GM12878 (cell line): ENCODE results near the gene CAMTA1. TPM values are rescaled to one million over a fixed set of nuclear protein-coding genes. Genes with fewer than 3 reads are reported as not detected.

Experiments used
- ATAC-seq: fragments of 200-7000 bp; cut with Tn5 transposase; 3 replicates; pipeline ENCODE4 v1.9.1; 2020; ENCODE audit warnings: mild to moderate bottlenecking, moderate library complexity
- BruUV-seq: library from RNA; stranded (reverse); fragments of 400-500 nt; replicated peaks from 2 replicates; lab custom pipeline; 2021; lab: Mats Ljungman, UMichigan
- CTCF ChIA-PET: fragments of 300-600 bp; sonication (Branson Sonifier 250); formaldehyde crosslinking; extraction: SDS; loops from one replicate; lab custom pipeline; 2021; ENCODE audit warnings: inconsistent platforms; lab: Yijun Ruan, JAX
- POLR2A ChIA-PET: fragments of 350-600 bp; formaldehyde crosslinking; extraction: SDS; loops from one replicate; lab custom pipeline; 2021; ENCODE audit warnings: inconsistent platforms; lab: Charles Lee
- RAD21 ChIA-PET: fragments of 300-600 bp; sonication (Branson Sonifier 250); formaldehyde crosslinking; loops from one replicate; lab custom pipeline; 2023; ENCODE audit warnings: antibody characterized with exemption; ENCODE audit not compliant: unreplicated experiment; lab: Charles Lee
- SMC1A ChIA-PET: fragments of 300-600 bp; sonication (Branson Sonifier 250); formaldehyde crosslinking; loops from one replicate; lab custom pipeline; 2023; ENCODE audit not compliant: unreplicated experiment, uncharacterized antibody; lab: Charles Lee
- DNase-seq: peaks from one replicate; pipeline ENCODE4 v3.0.0-alpha.2; 2011; ENCODE audit warnings: low read depth, low spot score
- FAIRE-seq: peaks from 3 replicates; lab custom pipeline; 2011; peaks lifted over from hg19 to GRCh38; lab: Jason Lieb, UNC
- H2AFZ ChIP-seq: 2 replicates; pipeline ENCODE4 v1.6.0; 2011; ENCODE audit warnings: low read depth, low read length, control low read depth; ENCODE audit not compliant: control insufficient read depth
- H3K27ac ChIP-seq: 2 replicates; pipeline ENCODE4 v1.5.1; 2011; ENCODE audit warnings: control low read depth; ENCODE audit not compliant: control insufficient read depth, insufficient read depth
- H3K27me3 ChIP-seq, 2 experiments: replicated peaks in 1 of 2; 2 replicates each; pipeline versions ENCODE4 v1.6.0 to v1.6.1; 2011; ENCODE audit warnings: low read length in 1 of 2; ENCODE audit not compliant: control insufficient read depth in 2 of 2, insufficient read depth in 2 of 2
- H3K36me3 ChIP-seq, 2 experiments: 2 replicates each; pipeline ENCODE4 v1.5.1; 2011; ENCODE audit warnings: low read length in 1 of 2; ENCODE audit not compliant: control insufficient read depth in 2 of 2, insufficient read depth in 2 of 2
- H3K4me1 ChIP-seq: 2 replicates; pipeline ENCODE4 v1.6.1; 2011; ENCODE audit warnings: mild to moderate bottlenecking, low read length, moderate library complexity, mixed read lengths; ENCODE audit not compliant: control insufficient read depth, insufficient read depth
- H3K4me2 ChIP-seq: 2 replicates; pipeline ENCODE4 v1.6.0; 2011; ENCODE audit warnings: control low read depth; ENCODE audit not compliant: control insufficient read depth, insufficient read depth
- H3K4me3 ChIP-seq: fragments of 200-600 bp; sonication (generic); 2 replicates; pipeline ENCODE4 v1.5.1; 2016
- H3K79me2 ChIP-seq: 2 replicates; pipeline ENCODE4 v1.6.0; 2011; ENCODE audit warnings: low read length; ENCODE audit not compliant: control insufficient read depth, insufficient read depth
- H3K9ac ChIP-seq: 2 replicates; pipeline ENCODE4 v1.8.0; 2011; ENCODE audit warnings: low read length, control low read depth, mixed read lengths; ENCODE audit not compliant: control insufficient read depth, insufficient read depth
- H3K9me3 ChIP-seq: replicated peaks from 3 replicates; pipeline ENCODE4 v1.5.1; 2011; ENCODE audit warnings: mild to moderate bottlenecking, low read length; ENCODE audit not compliant: control insufficient read depth, insufficient read depth
- H4K20me1 ChIP-seq: 2 replicates; pipeline ENCODE4 v1.6.0; 2011; ENCODE audit not compliant: control insufficient read depth, insufficient read depth
- ASH2L ChIP-seq: fragments of 300-600, 200-600 bp; sonication (generic); IDR thresholded peaks from 2 replicates; pipeline ENCODE4 v1.6.1; 2017; ENCODE audit warnings: low read depth, mild to moderate bottlenecking, borderline replicate concordance
- BMI1 ChIP-seq: fragments of 450-650 bp; IDR thresholded peaks from 2 replicates; pipeline ENCODE4 v1.6.1; 2016; ENCODE audit warnings: mild to moderate bottlenecking, moderate library complexity, borderline replicate concordance
- CBX3 ChIP-seq: fragments of 200-600 bp; sonication (generic); IDR thresholded peaks from 2 replicates; pipeline ENCODE4 v1.6.1; 2016; ENCODE audit warnings: low read depth, borderline replicate concordance
- CREM ChIP-seq: IDR thresholded peaks from 2 replicates; pipeline ENCODE4 v1.6.1; 2014; ENCODE audit warnings: antibody characterized with exemption, low read depth
- IKZF1 ChIP-seq: fragments of 450-650 bp; conservative IDR thresholded peaks from 2 replicates; pipeline ENCODE4 v1.6.1; 2017; ENCODE audit warnings: antibody characterized with exemption, mild to moderate bottlenecking
- NFYA ChIP-seq: IDR thresholded peaks from 2 replicates; pipeline ENCODE4 v1.6.1; 2011; ENCODE audit warnings: low read depth, mild to moderate bottlenecking, low read length, improper control_type of control experiment, borderline replicate concordance
- RFX5 ChIP-seq: IDR thresholded peaks from 2 replicates; pipeline ENCODE4 v1.6.1; 2011; ENCODE audit warnings: low read depth, low read length, improper control_type of control experiment
- RUNX3 ChIP-seq: IDR thresholded peaks from 2 replicates; pipeline ENCODE4 v1.6.1; 2012; ENCODE audit warnings: low read length, inconsistent platforms
- SUZ12 ChIP-seq: fragments of 200-600 bp; sonication (generic); IDR thresholded peaks from one replicate; pipeline ENCODE4 v1.6.1; 2018; ENCODE audit warnings: antibody characterized with exemption, mild to moderate bottlenecking; ENCODE audit not compliant: unreplicated experiment
- TAF1 ChIP-seq: IDR thresholded peaks from 2 replicates; pipeline ENCODE4 v1.6.1; 2011; ENCODE audit warnings: mild to moderate bottlenecking, low read depth, low read length, borderline replicate concordance
- WGBS: methylation state at CpG from one replicate; pipeline ENCODE4 v1.1.6; 2016; ENCODE audit warnings: low lambda C conversion rate; ENCODE audit not compliant: insufficient replicate concordance, insufficient coverage; ENCODE audit errors: missing lambda C conversion rate; 5-methylcytosine and 5-hydroxymethylcytosine counted together
- in situ Hi-C: fragments of 300-500 bp; cut with MboI; formaldehyde crosslinking; loops from 9 replicates; pipeline ENCODE4 v1.14.3; 2018; ENCODE audit warnings: mixed read lengths
- intact Hi-C: fragments of 100-400 bp; cut with micrococcal nuclease; formaldehyde crosslinking; loops from one replicate; pipeline ENCODE4 v1.14.2; 2022; ENCODE audit not compliant: unreplicated experiment
- polyA plus RNA-seq, 11 experiments: library from polyadenylated mRNA; depleted of rRNA in 4 of 11; unstranded in 6 of 11; stranded (reverse) in 5 of 11; fragments of >200 nt; fragmentation: Nextera tagmentation in 4 of 11; fragmentation: Illumina TruSeq in 1 of 11; extraction: Ambion mirVana in 4 of 11; extraction: Trizol in 1 of 11; gene quantifications; 1 replicate in 1 of 11; 2 replicates in 10 of 11; pipeline versions ENCODE4 v1.2.1 to v1.2.3, GENCODE V29; 2011 to 2016; ENCODE audit warnings: inconsistent platforms in 2 of 11, missing spikeins in 2 of 11, low read depth in 1 of 11
- total RNA-seq, 4 experiments: library from RNA; depleted of rRNA in 3 of 4; stranded (reverse); fragments of >200 nt in 3 of 4; fragmentation: Illumina TruSeq in 1 of 4; extraction: Trizol in 1 of 4; gene quantifications; 2 replicates each; pipeline versions ENCODE4 v1.2.1 to v1.2.3, GENCODE V29; 2013 to 2021
- TF ChIP-seq, protein P1 (sequence below): IDR thresholded peaks from 2 replicates; pipeline ENCODE4 v1.6.1; 2011; ENCODE audit warnings: low read depth, low read length, improper control_type of control experiment, borderline replicate concordance
- TF ChIP-seq, protein P2 (sequence below): fragments of 450-650 bp; IDR thresholded peaks from 2 replicates; pipeline ENCODE4 v1.6.1; 2018; ENCODE audit warnings: mild to moderate bottlenecking, low read depth, moderate library complexity; ENCODE audit not compliant: partially characterized antibody
- TF ChIP-seq, protein P3 (sequence below): fragments of 450-650 bp; IDR thresholded peaks from 2 replicates; pipeline ENCODE4 v1.6.1; 2016; ENCODE audit warnings: mild to moderate bottlenecking
- TF ChIP-seq, protein P4 (sequence below): IDR thresholded peaks from 2 replicates; pipeline ENCODE4 v1.6.1; 2011; ENCODE audit warnings: low read depth, mild to moderate bottlenecking, low read length, moderate library complexity, borderline replicate concordance; ENCODE audit errors: extremely low read depth

The CAMTA1 gene
- total and polyA plus RNA-seq, 10 of the 15 experiments (the other 5 are each of a cell fraction or from before 2014, with no cell fraction given) = 37.7 to 148 (median 76.4) TPM

DNA sequence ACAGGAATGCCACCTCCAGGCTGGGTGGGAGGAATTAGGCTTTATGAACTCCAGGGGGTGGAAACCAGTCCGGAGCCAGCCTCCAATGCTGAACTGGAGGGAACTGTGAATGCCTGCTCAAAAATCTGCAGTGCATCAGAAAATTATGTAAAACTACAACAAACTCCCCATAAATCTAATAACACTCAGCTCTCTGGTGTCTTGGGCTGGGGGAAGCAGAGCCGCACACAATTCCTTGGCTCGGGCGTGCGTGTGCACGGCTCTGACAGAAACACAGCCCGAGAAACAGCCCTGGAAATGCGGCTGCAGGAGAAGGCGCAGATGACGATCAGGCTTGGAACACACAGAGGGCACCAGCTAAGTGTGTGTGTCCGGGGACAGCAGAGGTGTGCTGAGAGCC lies 858.3 kb downstream of the CAMTA1 start (continued):
- no peak for TF ChIP-seq RFX5
- no peak for TF ChIP-seq CBX3
- TF ChIP-seq RUNX3 = no peak
- TF ChIP-seq BMI1 = no peak
- no peak for TF ChIP-seq CREM
- TF ChIP-seq, all 136 proteins: peak for 0

DNA sequence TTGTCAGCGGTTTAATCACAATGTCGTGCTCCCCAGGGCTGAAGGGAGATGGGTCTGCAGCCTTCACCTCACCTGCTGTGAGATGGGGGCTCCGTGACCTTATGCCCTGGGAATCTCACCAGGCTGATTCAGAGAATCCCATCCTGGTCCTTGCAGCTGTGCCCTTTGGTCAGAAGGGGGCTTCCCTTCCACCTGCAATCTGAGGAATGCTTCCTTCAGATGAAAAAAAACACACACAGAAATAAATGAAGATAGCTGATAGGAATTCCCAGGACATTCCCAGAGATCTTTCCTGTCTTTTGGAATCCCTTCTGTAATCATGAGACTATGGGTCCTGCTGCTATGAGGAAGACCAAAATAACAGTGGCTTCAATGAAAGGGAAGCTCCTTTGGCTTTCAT lies 858.8 kb downstream of the CAMTA1 start:
- FAIRE-seq (no peak), ATAC-seq (no peak), DNase-seq (no peak)
- intact Hi-C loops (no loop called here), in situ Hi-C loops (no loop called here)
- Histone ChIP-seq H3K4me1 (no peaks in the 10 kb centered on the region), H3K4me2 (no peak overlapping the region), H4K20me1 (no peaks in the 10 kb centered on the region), H2AFZ (no peak overlapping the region), H3K27ac (no peak overlapping the region), H3K9me3 (no peaks in the 10 kb centered on the region), H3K79me2 (no peaks in the 10 kb centered on the region), H3K9ac (no peak overlapping the region), H3K4me3 (no peak overlapping the region), H3K27me3 (no peaks in the 10 kb centered on the region; a peak in 1 of 4 replicates), H3K36me3 (no peaks in the 10 kb centered on the region)
- WGBS = 23% methylated on average over 3 of the region's 3 CpGs
- ChIA-PET RAD21 (no interaction called here), CTCF (interaction anchor here (2.2 kb wide), 1 partner anchor 601 kb away, joined by 6 read pairs; no protein-coding TSS in a partner anchor), POLR2A (no interaction called here), SMC1A (interaction anchor here (0.8 kb wide), 1 partner anchor 602 kb away, joined by 3 read pairs; no protein-coding TSS in a partner anchor)
- no TSS peak for BruUV-seq
- no peak for TF ChIP-seq SUZ12
- TF ChIP-seq TAF1 = no peak
- no peak for TF ChIP-seq NFYA
- TF ChIP-seq, protein P1, sequence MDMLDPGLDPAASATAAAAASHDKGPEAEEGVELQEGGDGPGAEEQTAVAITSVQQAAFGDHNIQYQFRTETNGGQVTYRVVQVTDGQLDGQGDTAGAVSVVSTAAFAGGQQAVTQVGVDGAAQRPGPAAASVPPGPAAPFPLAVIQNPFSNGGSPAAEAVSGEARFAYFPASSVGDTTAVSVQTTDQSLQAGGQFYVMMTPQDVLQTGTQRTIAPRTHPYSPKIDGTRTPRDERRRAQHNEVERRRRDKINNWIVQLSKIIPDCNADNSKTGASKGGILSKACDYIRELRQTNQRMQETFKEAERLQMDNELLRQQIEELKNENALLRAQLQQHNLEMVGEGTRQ = no peak
- no peak for TF ChIP-seq ASH2L
- TF ChIP-seq, protein P2, sequence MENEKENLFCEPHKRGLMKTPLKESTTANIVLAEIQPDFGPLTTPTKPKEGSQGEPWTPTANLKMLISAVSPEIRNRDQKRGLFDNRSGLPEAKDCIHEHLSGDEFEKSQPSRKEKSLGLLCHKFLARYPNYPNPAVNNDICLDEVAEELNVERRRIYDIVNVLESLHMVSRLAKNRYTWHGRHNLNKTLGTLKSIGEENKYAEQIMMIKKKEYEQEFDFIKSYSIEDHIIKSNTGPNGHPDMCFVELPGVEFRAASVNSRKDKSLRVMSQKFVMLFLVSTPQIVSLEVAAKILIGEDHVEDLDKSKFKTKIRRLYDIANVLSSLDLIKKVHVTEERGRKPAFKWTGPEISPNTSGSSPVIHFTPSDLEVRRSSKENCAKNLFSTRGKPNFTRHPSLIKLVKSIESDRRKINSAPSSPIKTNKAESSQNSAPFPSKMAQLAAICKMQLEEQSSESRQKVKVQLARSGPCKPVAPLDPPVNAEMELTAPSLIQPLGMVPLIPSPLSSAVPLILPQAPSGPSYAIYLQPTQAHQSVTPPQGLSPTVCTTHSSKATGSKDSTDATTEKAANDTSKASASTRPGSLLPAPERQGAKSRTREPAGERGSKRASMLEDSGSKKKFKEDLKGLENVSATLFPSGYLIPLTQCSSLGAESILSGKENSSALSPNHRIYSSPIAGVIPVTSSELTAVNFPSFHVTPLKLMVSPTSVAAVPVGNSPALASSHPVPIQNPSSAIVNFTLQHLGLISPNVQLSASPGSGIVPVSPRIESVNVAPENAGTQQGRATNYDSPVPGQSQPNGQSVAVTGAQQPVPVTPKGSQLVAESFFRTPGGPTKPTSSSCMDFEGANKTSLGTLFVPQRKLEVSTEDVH = no peak
- no peak for TF ChIP-seq IKZF1
- TF ChIP-seq, protein P3, sequence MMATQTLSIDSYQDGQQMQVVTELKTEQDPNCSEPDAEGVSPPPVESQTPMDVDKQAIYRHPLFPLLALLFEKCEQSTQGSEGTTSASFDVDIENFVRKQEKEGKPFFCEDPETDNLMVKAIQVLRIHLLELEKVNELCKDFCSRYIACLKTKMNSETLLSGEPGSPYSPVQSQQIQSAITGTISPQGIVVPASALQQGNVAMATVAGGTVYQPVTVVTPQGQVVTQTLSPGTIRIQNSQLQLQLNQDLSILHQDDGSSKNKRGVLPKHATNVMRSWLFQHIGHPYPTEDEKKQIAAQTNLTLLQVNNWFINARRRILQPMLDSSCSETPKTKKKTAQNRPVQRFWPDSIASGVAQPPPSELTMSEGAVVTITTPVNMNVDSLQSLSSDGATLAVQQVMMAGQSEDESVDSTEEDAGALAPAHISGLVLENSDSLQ = no peak
- TF ChIP-seq, protein P4, sequence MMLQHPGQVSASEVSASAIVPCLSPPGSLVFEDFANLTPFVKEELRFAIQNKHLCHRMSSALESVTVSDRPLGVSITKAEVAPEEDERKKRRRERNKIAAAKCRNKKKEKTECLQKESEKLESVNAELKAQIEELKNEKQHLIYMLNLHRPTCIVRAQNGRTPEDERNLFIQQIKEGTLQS = no peak
